HL-60/S4 treated with phorbol 12-myristate 13-acetate at 8.2 ng/mL for 4 days and 3 days (cell line): ENCODE data around the gene PPCDC.
"Not testable (repeated sequence)": the region's sequence is repeated elsewhere in the genome, so short reads cannot be mapped to it uniquely, and the experiment has no call there.

ENCODE experiments used
- in situ Hi-C: fragments of 300-500 bp; cut with MboI; formaldehyde crosslinking; loops from 2 replicates; pipeline ENCODE4 v1.15.0; 2022; ENCODE audit warnings: low sequenced_read_pairs

PPCDC gene

GRCh38 chr15:75064846-75065245 is 41.5 kb downstream of the PPCDC start:
- in situ Hi-C loops = no loop called here

- in situ Hi-C loops = no loop called here
Observed at GRCh38 chr15:75065467-75065850, 42.1 kb downstream of the PPCDC start.

GRCh38 chr15:75065851-75066509 is 42.6 kb downstream of the PPCDC start:
- in situ Hi-C loops = no loop called here

GRCh38 chr15:75067123-75067830 is 43.9 kb downstream of the PPCDC start:
- in situ Hi-C loops = no loop called here

- in situ Hi-C loops = no loop called here
Observed at GRCh38 chr15:75068748-75069147, 45.4 kb downstream of the PPCDC start.

GRCh38 chr15:75069301-75069925 is 46.0 kb downstream of the PPCDC start:
- in situ Hi-C loops = no loop called here

- in situ Hi-C loops = no loop called here
Observed at GRCh38 chr15:75070674-75071073, 47.3 kb downstream of the PPCDC start.

GRCh38 chr15:75073197-75073596 is 49.8 kb downstream of the PPCDC start:
- in situ Hi-C loops = no loop called here

- in situ Hi-C loops = no loop called here
Observed at GRCh38 chr15:75076277-75076676, 52.9 kb downstream of the PPCDC start.

- in situ Hi-C loops = not testable (repeated sequence)
Observed at GRCh38 chr15:75077551-75077961, 54.2 kb downstream of the PPCDC start.

GRCh38 chr15:75081150-75081549 is 57.8 kb downstream of the PPCDC start:
- in situ Hi-C loops = no loop called here

- in situ Hi-C loops = no loop called here
Observed at GRCh38 chr15:75082689-75083088, 59.3 kb downstream of the PPCDC start.

- in situ Hi-C loops = not testable (repeated sequence)
Observed at GRCh38 chr15:75085708-75086107, 62.3 kb downstream of the PPCDC start.

GRCh38 chr15:75089456-75090387 is 66.3 kb downstream of the PPCDC start:
- in situ Hi-C loops = no loop called here

- in situ Hi-C loops = no loop called here
Observed at GRCh38 chr15:75090388-75090734, 67.0 kb downstream of the PPCDC start.

- in situ Hi-C loops = no loop called here
Observed at GRCh38 chr15:75091814-75092213, 68.4 kb downstream of the PPCDC start.

- in situ Hi-C loops = not testable (repeated sequence)
Observed at GRCh38 chr15:75094961-75095478, 71.6 kb downstream of the PPCDC start.

- in situ Hi-C loops = no loop called here
Observed at GRCh38 chr15:75095594-75095993, 72.2 kb downstream of the PPCDC start.

- in situ Hi-C loops = no loop called here
Observed at GRCh38 chr15:75097939-75098338, 74.5 kb downstream of the PPCDC start.

- in situ Hi-C loops = no loop called here
Observed at GRCh38 chr15:75098404-75098803, 75.0 kb downstream of the PPCDC start.
